Left lobe of liver (tissue), 2 donors: ENCODE data around the gene ZBTB20. TPM values are rescaled to one million over a fixed set of nuclear protein-coding genes. Genes with fewer than 3 reads are reported as not detected.

Source experiments
- ATAC-seq: fragments of 200-7000 bp; cut with Tn5 transposase; one replicate; pipeline ENCODE4 v1.9.1; 2020; ENCODE audit warnings: mild to moderate bottlenecking, moderate library complexity
- DNase-seq: peaks from one replicate; pipeline ENCODE4 v3.0.0-alpha.2; 2020; ENCODE audit warnings: low spot score
- total RNA-seq: library from RNA; stranded (reverse); gene quantifications from one replicate; pipeline ENCODE4 v1.2.1, GENCODE V29; 2021
- donor health status: DM: no; HTN: no; CAD: no; lungs with moderate emphysema.
- donor health status: DM: no; HTN: yes; CAD: no.

Gene ZBTB20
- total RNA-seq, 1 donor from 2014 or later, result 50.6 TPM

DNA sequence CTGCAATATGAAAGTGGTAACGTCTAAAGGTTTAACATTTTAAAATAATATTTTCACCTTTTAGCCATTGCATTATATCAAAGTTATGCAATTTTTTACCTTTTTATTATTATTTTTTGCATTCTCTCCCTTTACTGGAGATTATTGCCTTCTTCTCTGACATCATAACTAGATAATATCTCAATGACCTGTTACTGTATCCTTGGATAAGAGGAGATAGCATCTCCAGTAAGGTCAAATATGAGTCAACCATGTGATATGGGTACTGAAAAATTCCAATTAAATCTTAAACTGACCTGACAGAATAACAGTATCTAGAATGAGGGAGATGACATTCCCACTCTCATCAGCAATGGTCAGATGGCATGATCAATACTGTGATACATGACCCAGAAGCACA is 108.3 kb downstream of the ZBTB20 start:
- DNase-seq (no peak), ATAC-seq (no peak)

DNA sequence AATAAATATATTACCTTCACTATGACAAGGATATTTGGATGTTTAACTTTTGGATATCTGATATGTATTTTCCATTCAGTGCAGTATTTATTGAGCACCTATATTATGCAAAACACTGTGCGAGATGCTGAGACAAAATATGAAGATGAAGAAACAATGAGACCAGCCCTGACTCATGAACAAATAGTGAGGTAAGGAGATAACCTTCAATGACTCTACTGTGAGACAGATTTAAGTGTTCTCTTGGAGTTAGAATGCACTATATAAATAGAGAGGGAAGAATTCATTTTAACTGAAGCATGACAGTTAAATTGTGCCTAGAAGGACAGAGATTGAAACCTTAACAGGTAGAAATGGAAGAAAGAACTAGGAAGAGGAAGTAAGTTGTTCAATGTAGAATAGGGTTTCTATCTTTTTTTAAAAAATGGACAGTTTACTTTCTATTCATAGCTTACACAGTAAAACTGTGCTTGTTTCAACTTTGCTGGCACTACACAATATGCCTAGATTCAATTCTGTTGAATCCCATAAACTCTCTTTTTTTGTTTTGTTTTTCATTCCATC is 124.2 kb downstream of the ZBTB20 start:
- ATAC-seq (no peak), DNase-seq (no peak)

DNA sequence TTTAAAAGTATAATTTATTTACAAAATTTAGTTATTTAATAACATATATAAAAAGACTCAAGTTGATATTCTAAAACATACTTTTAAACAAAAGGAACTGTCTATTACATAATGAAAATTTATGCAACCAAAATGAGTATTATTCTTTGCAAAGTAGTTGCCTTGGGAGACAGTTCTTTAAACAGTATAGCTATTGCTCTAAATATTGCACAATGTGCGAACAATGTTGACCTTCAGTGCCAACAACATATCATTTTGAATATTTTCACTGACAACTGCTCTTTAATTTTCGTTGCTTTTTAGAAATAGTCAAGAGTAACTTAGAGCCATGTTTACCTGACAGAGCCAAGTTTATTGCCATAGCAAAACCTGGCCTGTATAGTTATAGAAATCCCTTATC is 124.9 kb downstream of the ZBTB20 start:
- no peak for DNase-seq
- ATAC-seq, result no peak

DNA sequence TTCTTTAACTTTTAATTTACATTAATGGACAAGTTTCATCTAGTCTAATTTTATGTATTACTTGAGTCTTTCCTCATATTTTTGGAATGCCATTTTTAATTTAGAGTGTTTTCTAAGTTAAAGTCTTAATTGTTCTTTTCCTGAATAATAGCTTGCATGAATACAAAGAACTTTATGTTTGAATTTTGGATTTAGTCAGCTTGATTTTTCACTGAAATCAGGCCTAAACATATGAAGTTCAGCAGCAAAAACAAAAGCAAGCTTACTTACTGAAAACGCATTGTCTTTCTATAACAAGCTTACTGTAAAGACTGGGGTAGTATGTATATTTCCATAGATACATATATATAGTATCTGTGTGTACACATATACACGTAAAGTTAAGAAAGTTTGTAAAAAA is 126.0 kb downstream of the ZBTB20 start:
- ATAC-seq (no peak), DNase-seq (no peak)

DNA sequence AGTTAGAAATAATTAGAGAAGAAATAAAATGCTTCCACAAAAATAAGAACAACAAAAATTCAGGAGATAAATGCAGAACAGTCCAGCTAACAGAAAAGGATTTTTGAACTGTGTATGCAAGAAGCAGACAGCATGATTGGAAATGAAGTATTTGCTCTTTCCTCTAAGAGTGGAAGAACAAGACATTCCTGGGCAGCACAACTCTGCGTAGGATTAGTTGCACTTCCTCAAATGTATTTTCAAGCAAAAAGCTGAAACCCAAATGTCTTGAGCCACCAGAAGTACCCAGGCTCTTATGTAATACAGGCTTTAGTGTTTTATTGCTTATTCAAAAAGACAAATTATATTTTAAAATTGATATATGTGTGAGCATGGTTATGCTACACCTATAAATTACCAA is 127.2 kb downstream of the ZBTB20 start:
- DNase-seq, result no peak
- ATAC-seq, result no peak

DNA sequence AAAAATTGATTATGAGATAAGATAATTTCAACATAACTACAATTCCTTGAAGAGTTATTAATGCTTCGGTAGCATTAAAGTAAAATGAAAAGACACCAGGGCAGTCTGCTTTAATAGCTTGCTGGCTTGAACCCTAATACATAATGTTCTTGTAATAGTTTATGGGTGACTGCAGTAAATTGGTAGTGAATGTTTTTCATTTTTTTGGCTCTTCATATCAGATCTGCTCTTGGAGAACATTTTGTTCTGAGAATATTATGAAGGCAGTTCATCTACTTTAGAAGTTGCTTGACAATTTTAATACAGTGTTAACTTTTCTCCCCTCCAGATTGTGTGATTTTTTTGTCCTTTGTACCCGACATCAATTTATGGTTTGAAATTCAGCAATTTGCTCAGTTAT is 128.4 kb downstream of the ZBTB20 start:
- ATAC-seq (no peak), DNase-seq (no peak)

DNA sequence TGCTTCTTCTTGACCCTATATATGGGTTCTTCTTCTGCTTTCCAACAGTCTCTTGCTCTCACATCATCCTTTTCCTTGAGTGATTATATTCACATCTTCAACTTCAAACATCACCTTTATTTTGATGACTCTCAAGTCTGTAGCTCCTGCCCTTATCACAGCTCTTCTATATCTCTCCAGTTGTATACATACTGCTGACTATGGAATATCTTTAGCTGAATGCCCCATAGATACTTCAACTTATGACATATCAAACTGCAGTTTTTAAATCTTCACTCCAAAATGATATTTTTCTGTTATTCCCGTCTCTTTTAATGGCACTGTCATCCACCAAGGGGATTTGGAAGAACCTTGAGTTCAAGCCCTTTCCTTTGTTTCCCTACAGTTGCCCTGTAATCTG is 139.1 kb downstream of the ZBTB20 start:
- ATAC-seq, result no peak
- no peak for DNase-seq

DNA sequence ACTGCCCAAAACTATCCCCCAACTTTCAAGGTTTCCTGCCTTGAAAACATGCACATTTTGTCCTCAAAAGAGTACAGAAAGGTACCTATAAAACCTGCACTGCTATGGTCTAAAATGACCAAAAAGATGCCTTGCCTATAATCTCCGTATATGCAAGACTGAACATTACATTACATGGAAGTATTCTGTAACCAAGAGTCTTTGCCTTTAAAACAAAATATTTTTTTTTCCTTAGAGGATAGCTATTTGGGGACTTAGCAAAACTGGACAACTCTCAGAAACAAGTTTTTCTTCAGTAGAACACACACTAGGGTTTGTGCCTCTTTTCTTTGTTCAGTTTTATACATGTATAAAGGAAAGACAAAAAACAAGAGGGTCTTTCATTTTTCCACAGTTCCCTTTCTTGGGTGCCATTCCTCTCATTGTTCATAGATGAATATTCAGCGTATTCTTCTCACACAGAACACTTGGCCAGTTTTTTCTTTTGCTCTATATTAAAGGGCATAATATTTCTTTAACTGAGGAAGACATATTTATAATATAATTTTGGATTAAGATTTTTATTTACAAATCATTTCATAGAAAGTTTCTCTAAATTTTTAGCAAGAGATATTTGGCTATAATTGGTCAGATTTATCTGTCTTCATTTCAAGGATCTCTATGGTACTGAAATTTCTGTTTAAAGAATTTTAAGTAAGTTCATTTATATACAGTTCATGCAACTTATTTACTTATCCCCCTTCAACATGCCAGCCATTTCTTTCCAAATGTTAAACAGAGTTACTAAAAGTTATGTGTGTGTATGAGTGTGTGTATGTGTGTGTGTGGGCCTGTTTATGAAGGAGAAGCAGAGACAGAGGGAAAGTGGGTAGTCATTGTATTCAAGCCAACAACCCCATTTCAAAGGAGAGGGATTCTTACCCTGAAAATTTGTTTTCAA is 142.6 kb downstream of the ZBTB20 start:
- ATAC-seq, result no peak
- no peak for DNase-seq

DNA sequence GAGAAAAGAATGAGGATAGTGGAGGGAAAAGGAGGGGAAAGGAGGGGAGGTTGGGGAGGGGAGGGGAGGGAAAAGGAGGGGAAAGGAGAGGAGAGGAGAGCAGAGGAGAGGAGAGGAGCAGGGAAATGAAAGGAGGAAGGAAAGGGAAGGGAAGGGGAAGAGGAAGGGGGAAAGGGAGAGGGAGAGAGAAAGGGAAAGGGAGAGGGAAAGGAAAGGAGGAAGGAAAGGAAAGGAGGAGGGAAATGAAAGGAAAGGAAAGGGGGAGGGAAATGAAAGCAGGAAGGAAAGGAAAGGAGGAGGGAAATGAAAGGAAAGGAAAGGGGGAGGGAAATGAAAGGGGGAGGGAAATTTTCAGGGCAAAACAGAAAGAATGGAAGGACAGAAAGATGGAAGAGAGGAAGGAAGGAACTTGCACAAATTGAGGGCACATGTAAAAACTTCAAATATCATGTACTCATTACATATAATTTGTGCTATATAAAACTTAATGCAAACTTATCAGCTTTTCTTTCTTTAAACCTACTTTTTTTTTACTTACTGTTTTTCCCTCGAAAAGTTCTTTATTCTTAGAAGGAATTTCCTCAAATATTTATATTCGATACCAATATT is 148.0 kb downstream of the ZBTB20 start:
- DNase-seq (no peak), ATAC-seq (no peak)

DNA sequence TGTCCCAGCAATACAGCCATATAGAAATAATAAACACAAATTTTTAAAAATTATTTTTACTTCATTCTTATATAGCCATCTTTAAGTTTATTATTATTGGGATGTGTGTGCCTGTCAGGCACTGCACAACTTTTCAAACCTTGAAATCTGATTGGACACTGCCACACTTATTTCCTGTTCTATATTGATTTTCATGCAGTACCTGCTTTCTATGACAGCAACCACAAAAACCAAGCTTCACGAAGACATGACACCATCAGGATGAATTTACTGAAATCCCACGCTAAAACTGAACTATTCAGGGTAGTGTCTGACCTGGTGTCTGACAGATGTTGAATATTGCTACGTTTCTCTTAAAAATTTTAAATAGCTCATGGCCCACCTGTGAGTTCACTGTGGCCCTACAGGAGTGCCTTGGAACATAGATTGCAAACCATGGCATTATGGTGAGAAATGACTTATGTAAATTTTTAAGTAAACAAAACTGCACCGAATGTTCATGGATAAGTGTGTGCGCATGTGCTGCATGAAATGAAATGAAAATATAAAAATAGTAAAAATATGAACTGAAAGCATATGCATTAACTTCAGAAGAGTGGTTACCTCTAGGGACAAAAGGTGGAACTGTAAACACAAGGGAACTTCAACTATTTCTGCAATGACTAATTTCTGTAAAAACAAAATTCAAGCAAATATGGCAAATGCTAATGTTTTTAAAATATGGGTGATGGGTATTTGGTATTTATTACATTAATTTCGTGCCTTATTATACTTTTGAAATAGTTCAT is 152.3 kb downstream of the ZBTB20 start:
- DNase-seq (no peak), ATAC-seq (no peak)

DNA sequence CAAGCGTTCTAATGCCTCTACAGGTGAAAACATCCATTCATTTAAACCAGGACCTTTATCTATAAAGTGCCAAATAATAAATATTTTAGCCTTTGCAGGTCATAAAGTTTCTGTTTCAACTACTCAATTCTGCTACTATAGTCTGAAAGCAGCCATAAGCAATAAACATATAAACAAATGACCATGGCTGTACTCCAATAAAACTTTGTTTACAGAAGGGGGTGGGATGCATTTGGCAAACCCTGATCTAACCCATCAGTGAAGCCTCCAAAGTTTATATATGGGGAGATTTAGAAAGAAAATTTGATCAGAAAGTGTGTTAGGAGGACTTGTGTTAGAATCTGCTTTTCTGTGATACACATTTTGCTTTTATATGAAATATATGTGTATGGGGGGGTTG is 161.3 kb downstream of the ZBTB20 start:
- ATAC-seq (no peak), DNase-seq (no peak)

DNA sequence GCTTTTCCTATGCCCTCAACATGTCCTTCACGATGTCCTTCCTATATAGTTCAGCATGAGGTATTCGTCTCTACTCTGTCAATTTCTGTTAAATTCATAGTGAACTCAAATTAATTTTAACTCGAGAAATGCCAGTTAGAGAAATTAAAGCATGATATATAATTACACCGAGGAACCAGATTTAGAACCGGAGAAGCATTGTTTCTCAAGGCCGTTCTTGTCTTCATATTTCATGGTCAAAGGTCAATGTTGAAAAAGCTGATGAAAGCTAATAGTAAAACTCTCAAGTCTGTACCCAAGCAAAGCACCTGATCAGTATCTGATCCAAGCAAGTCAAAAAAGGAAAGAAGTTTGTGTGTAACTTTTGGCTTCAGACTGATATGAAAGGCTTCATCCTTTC is 163.8 kb downstream of the ZBTB20 start:
- ATAC-seq (no peak), DNase-seq (no peak)

DNA sequence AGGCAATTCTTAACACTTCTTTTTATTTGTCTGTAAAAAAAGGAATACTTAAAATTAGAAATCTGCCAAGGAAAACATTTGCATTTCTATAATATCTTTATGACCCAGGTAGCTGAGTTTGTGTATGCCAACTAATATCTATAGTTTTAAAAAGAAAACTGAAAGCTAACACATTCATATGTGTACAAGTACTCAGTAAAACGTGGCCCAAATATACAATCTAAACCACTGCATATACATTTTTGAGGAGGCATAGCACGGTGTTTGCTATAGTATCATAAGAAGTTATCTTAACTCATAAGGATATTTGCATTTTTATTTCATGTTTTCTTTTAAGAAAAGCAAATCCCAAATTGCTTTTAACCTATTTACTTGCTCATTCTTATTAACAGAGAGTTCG is 172.7 kb downstream of the ZBTB20 start:
- ATAC-seq (no peak), DNase-seq (no peak)

DNA sequence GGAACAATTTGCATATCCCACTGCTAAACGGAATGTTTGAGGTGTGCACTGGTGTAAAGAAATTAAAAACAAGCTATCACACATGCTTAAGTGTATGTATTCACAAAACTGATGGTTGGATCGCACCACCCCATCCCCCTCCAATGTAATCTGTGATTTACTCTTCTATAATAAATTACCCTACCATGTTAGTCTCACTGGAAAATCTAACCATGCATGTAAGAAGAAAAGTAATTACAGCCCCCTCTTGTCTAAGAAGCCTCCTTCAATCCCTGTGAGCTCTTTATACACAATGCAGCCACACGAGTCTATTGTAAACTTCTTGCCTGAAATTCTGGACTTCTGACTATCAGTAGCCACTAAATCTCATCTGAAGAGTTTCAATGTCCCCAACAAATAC is 173.6 kb downstream of the ZBTB20 start:
- ATAC-seq, result no peak
- DNase-seq, result no peak

DNA sequence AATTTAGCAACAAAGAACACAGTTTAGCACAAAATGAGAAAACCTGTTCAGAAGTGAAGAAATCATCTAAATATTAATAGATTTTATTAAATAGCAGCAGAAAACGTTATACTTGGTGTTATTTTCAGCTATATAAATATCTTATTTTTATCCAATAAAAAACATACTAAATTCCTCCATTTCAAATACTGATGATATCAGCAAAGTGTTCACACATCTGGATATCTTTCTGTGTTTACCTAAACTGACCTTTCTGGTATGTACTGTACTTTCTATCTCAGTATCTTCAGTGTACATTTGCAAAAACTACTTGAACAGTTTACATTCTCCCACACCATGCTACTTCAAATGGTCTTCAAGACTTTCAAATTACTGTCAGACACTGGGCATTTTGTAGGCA is 179.9 kb downstream of the ZBTB20 start:
- no peak for ATAC-seq
- no peak for DNase-seq

DNA sequence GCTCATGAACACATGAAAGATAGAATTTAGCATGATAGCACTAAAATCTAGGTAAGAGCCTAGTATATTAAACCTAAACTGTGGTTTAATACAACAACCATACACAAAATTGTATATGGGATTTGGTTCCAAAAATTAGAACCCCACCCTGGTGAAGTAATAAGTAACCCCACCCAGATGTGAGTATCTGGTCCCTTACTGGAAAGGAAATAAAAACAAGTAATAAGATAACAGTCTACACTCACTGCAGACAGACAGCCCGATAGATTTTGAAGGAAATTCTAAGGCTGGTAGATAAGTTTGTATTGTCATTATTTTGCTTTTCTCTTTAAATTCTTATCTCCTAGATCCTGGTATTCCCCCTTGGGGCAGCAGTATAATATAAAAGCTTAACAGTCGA is 184.9 kb downstream of the ZBTB20 start:
- DNase-seq, result no peak

DNA sequence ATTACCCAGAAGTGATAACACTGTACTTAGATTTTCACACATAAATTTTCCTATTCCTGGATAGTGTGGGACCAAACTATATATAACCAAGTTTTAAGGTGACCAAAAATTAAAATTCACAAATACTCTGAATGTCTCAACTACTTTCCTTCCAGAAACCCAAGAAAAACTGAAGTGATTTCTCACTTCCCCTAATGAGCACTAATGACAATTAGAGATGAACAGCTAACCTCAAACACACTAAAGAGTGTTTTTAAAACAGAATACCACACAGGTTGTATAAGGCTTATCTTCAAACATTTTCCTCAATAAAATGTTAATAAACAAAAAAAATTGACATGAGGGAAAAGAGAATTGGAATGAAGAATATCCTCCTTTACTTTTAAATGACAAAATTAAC is 188.2 kb downstream of the ZBTB20 start:
- DNase-seq (no peak), ATAC-seq (no peak)

More for the DNA sequence above, 184.9 kb downstream of the ZBTB20 start:
- no peak for ATAC-seq

DNA sequence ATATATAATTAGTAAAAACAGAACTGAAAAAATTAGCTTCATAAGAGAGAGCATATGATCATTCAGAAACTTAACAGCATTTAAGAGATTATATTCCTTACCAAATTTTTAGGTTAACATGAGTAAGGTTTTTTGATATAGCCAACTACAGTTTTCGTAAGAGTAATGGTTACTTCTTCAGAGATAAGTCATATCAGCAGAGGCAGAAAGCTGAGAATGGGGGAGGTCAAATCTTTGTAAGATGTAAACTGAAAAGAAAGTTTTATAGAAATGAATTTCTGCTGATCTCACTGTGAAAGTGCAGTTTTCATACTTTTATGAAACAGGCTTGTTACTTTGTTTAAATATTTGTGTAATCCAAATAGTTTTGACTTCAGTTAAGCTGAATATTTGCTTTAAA is 193.3 kb downstream of the ZBTB20 start:
- no peak for DNase-seq
- ATAC-seq, result no peak

DNA sequence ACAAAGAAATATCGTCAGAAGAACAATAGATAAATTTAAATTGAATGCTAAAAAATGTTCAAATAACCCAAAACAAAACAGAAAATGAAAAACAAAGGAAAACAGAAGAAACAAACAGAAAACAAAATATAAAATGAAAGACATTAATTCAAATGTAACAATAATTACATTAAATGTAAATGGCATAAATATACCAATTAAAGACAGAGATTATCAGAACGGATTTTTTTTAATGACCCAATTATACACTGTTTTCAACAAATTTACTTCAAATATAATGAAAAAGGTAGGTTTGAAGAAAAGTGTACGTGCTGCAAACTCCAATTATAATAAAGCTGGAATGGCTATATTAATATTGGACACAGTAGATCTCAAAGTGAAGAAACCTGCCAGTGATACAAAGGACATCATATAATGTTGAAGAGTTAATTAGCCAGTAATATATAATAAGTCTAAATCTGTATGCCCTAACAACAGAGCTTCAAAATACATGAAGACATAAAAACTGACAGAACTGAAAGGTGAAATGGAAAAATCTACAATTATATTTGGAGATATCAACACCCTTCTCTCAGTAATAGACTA is 193.8 kb downstream of the ZBTB20 start:
- DNase-seq, result no peak
- ATAC-seq, result no peak

DNA sequence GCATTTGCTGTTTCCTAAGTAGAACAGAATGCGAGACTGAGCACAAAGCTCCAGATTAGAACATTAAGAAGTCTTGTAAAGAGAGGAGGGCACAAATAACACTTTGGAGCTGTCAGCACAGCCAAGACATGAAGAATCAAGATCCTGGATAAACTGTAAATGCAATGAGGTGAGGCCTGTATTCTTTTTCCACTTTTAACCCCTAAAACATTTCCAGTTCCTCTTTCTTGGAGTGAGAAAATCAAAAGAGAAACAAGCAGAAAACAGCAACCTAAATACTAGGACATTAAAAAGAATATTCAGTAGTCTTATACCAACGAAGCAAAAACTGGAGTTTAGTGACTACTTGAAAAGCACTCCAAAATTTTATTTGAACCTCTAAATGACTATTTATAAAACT is 204.3 kb downstream of the ZBTB20 start:
- ATAC-seq, result no peak
- no peak for DNase-seq
